Glomerular visceral epithelial cell (primary cell): Measurements from ENCODE around the gene NFATC1.

Source experiments
- DNase-seq: peaks from one replicate; pipeline ENCODE4 v3.0.0-alpha.2; 2016; ENCODE audit errors: extremely low spot score

NFATC1 gene

DNA sequence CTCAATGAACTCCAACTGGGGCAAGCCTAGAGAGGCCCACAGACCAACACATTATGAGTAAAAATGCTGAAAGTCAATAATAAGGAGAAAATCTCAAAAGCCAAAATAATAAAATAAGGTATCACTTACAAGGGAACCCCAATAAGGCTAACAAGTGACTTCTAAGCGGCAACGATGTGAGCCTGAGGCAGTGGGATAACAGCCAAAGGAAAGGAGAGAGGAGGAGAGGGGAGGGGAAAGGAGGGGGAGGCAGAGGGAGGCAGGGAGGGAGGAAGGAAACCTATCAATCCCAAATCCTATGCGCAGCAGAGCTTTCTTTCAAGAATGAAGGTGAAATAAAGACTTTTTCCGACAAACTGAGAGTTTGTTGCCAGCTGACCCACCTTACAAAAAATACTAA lies 6.0 kb upstream of the NFATC1 start:
- DNase-seq = no peak

GRCh38 chr18:79392226-79392625 lies 3.5 kb upstream of the NFATC1 start:
- DNase-seq = no peak

GRCh38 chr18:79393181-79393634 lies 2.5 kb upstream of the NFATC1 start:
- DNase-seq = no peak

DNA sequence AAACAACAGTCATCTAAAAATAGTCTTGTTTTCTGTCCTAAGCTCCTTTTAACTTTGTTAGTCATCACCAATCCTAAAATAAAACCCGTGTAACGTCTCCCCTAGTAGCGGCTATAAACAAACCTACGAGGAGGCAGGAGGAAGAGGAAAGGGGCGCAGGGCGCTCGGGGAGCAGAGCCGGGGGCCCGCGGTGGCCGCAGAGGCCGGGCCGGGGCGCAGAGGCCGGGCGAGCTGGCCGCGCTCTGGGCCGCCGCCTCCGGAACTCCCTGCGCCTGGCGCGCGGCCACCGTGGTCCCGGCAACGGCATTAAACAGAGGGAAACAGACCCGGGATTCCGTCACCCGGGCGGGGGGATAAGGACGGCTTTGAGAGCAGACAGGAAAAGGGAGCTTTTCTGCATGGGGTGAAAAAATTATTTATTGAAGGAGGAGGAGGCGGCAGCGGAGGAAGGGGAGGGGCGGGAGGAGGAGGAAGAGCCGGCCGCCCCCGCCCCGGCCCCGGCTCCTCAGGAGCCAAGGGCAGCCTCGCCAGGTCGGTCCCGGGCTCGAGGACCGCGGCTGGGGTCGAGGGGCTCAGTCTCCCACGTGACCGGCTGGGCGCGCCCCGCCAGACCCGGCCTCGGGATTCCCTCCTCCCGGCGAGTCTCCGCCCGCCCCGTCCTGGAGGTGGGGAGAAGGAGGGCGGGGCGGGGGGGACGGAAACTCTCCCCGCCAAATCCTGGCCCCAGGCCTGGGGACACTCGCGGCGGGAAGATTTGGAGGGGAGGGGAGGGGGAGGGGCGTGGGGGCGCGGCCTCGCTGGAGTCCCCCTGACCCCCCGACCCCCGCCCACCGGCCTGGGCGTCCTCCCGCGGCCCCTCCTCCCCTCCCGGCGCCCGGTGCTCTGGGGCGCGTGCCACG lies 1.8 kb upstream of the NFATC1 start:
- peak; percentile 88 for DNase-seq

DNA sequence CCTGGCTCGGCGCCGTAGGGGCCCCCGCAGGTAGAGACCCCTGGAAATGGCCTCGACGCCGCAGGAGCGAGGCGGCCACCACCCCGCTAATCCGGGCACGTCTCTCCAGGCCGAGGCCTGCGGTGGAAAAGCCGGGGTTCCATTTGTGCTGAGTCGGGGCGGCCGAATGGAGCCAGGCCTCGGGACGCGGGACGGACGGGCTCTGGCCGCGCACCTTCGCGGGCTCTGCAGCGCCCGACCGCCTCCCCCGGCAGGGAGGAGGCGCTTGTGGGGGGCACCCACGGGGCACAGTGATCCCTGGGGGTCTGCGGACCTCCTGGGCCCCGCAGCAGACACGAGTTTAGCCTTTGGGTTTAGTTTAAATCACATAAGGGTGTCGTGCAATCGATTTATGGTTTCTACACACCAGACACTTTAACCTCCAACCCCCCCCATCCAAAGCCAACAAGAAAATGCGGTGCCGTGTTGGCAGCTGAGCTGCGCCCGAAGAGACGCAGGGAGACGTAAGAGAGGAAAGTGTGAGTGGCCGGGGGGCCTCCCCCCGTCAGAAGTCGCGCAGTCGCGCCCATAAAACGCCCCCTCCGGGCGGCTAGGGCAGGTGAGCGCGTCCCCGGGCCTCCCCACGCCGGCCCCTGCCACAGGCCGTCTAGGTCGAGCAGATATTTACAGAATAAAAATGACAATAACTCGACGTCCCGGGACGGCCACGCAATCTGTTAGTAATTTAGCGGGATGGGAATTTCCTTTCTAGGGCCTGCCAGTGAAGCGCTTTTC lies 1.0 kb upstream of the NFATC1 start:
- DNase-seq = no peak

DNA sequence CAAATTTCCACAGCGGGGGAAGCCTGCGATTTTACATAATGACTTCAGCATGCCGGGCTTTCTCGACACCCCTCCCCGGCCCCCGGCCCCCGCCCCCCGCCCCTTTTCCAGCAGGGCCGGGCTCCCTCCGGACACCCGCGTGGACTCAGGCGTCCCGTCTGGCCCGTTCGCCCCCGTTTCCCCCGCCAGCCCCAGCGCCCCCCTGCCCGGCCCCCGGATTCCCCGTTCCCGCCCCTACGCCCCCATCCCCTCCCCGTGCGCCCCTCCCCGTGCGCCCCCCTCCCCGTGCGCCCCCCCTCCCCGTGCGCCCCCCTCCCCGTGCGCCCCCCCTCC lies 456 bp upstream of the NFATC1 start:
- DNase-seq = no peak

GRCh38 chr18:79396431-79397246 lies 909 bp downstream of the NFATC1 start:
- DNase-seq = peak; percentile 27

GRCh38 chr18:79397247-79397829 lies 1.6 kb downstream of the NFATC1 start:
- no peak for DNase-seq

GRCh38 chr18:79397830-79398761 lies 2.4 kb downstream of the NFATC1 start:
- DNase-seq = no peak

GRCh38 chr18:79399275-79400081 lies 3.7 kb downstream of the NFATC1 start:
- DNase-seq = no peak

GRCh38 chr18:79400091-79400590 lies 4.4 kb downstream of the NFATC1 start:
- no peak for DNase-seq

GRCh38 chr18:79400591-79401381 lies 5.1 kb downstream of the NFATC1 start:
- DNase-seq = no peak

DNA sequence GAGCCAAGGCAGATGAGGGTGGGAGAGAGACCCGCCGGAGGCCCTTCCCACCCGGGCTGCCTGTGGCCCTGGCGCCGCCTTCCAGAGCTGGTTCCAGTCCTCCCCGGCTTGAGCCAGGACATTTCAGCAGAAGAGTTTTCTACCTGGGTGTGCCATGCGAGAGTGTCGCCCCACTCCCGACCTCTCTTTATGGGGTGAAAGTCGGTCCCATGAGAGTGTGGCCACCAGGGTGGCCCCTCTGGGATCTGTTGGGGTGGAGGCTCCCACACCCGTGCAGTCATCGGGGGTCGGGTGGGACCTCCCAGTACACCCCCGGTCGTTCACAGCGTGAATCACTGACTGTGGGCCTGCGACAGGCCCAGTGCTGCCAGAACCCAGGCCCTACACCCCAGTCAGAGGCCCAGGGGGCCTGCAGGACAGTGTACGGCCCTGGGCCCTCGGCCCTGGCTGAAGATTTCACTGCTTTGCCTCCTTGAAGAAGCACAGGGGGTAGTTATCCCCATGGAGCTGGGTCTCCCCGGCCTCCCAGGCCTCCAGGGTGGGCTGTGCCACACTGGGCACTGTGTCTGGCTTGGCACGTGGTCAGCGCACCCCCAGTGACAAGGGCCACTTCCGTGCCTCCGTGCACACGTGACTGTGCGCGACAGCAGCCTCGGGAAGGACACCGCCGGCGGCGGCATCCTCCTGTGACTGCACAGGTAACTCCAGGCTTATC lies 5.9 kb downstream of the NFATC1 start:
- no peak for DNase-seq

DNA sequence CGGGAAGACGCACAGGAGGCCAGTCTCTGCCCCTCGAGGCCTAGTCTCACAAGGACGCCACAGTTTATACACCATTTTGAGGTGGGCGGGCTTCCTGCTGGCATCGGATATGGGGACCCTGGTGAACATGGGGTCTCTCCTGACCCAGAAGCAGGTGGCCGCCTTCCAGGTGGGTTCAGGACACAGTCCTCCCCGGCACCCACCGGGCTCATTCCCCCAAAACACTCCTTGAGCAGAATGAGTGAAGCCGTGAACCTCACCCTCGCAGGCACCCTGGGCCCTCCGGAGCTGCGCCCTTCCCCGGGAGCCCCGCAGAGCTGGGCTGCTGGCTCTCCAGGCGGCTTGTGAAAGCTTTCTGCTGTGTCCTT lies 6.5 kb downstream of the NFATC1 start:
- no peak for DNase-seq

DNA sequence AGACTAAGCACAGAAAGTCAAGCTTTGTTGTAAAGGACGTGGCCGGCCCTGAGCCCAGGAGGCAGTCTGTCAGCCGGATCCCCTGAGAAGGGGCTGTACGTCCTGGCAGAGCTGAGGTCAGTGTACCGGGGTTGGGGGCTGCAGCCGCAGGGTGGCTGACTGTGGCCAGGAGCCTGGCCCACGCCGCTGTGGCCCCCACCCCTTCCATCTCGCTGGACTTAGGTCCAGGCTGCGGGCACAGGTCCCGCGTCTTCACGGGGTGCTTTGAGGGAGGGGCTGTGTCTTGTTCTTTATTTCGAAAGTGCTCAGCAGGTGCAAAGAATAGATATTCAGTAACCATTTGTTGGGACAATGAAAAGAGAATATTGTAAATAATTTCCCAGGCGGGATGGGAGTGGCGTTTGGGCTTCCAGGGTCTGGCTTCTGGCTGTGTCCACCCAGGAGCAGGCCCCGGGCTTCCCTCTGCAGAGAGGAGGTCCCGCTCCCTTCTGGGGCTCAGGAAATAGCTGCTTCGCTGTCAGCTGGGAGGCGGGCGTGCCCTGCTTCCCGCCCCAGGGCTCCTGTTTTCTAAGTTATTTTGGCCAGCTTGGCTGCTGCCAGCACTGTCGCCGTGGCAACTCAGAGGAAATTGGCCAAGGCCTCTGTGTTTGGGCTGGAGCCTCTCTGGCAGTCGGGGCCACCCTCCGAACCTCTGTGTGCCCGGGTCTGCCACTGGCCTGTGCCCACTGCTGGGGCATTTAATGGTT lies 7.4 kb downstream of the NFATC1 start:
- no peak for DNase-seq

- no peak for DNase-seq
Observed at GRCh38 chr18:79403723-79404566, 8.2 kb downstream of the NFATC1 start.

DNA sequence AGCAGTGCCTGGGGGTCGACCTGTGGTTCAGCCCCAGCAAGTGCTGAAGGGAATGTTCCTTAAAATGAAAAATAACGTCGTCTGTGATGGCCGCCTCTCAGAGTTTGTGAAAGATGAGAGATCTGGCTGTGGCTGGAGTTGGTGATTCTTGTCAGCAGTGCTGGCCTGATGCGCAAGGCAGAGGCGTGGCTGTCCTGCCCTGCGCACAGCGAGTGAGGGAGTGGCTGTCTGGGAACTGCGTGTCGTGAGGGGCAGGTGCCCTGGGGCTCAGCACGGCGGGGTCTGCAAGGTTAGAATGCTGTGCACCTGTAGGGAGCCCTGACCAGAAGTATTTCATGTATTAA lies 8.8 kb downstream of the NFATC1 start:
- no peak for DNase-seq
